Measurements from ENCODE around the gene LPAR2. TPM values are rescaled to one million over a fixed set of nuclear protein-coding genes. Genes with fewer than 3 reads are reported as not detected.

The LPAR2 gene
- total RNA-seq, 2 donors from 2014 or later = 60.4 to 81.7 TPM

DNA sequence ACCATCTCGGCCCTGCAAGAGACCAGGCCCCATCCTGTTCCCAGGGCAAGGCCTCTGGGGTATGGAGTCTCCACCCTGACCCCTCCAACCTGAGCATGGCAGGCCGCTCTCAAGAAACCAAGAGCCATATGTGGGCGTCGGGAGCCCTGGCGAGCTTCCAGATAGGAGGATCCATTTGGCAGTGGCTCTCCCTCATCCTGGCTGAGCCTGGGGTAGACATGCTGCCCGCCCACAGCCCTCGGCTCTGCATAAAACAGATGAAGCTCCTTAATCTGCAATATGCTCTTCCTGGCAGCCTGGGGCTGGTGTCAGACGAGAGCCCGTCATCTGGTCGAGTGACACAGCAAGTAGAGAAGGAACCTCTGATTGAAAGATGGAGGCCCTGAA is 29.4 kb upstream of the LPAR2 start:
- WGBS, 2 experiments (ENCODE audit: insufficient coverage in 1 of 2, insufficient read length in 1 of 2) = 93 to 99% methylated on average over 10 of the region's 10 CpGs
- Mint-ChIP-seq H3K27me3 (ENCODE audit: insufficient read depth) (no peaks in the 10 kb centered on the region), H3K9me3 (no peaks in the 10 kb centered on the region), H3K27ac (no peak overlapping the region), H3K36me3 (ENCODE audit: low read depth) (peaks cover 63% of the 10 kb centered on the region), H3K4me1 (peaks cover 13% of the 10 kb centered on the region), H3K4me3 (no peak overlapping the region)
- Histone ChIP-seq H3K27me3 (ENCODE audit: control insufficient read depth, insufficient read depth, low read length, poor library complexity, severe bottlenecking) (no peaks in the 10 kb centered on the region), H3K27ac (ENCODE audit: low read depth, low read length) (no peak overlapping the region), H3K36me3 (ENCODE audit: control insufficient read depth, insufficient read depth, low read length) (peaks cover 67% of the 10 kb centered on the region), H3K4me3 (ENCODE audit: low read length) (no peak overlapping the region), H3K4me1 (ENCODE audit: control insufficient read depth, insufficient read depth, low read length) (no peaks in the 10 kb centered on the region), H3K9me3 (ENCODE audit: control insufficient read depth, low read length) (no peaks in the 10 kb centered on the region), H3K9ac (ENCODE audit: extremely low read depth, low read length, poor library complexity, severe bottlenecking) (no peak overlapping the region)
- DNase-seq = no peak
- TF ChIP-seq CTCF (conservative IDR thresholded peaks at IDR 0.05) = no peak

DNA sequence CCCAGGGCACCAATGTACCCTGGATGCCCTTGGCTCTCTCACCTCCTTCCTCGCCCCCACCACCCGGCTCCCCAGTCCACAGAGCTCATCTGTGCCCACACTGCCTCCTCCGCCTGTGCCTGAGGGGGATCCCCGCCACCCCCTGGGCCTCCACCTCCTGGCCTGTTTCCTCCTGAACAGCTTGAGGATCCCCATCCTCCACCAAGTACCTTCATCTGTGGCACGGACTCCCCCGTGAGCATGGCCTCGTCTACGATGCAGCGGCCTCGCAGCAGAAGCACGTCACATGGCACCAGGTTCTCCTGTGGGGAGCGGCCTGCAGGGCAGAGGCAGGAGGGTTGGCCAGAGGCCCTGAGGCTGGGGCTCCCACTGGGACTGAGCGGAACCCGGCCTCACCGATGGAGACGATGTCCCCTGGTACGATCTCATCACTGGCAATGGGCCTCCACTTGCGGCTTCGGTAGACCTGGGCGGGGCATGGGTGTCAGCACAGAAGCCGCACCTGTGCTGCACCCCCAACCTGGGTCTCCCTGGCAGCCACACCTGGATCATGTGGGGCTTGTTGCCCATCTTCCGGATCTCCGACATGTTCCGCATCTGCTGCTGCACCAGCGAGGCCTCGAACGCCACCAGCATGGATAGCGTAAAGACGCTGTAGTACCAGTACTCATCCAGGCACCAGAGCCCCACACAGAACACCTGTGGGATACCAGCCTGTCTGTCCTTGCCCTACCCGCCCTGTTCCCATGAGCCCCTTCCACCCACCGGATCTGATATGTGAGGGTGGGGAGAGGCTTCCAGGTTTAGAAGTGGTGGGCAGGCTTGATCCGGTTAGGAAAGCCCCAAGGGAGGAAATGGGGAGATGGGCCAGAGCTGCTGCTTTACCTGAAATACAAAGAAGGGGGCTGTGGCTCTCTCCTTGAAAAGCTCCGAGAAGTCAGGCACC is 28.7 kb upstream of the LPAR2 start:
- no peak overlapping the region for H3K9ac ChIP-seq (ENCODE audit: extremely low read depth, low read length, poor library complexity, severe bottlenecking)
- no peak for TF ChIP-seq CTCF (conservative IDR thresholded peaks at IDR 0.05)
- no peaks in the 10 kb centered on the region for H3K9me3 ChIP-seq (ENCODE audit: control insufficient read depth, low read length)
- DNase-seq = no peak
- no peaks in the 10 kb centered on the region for H3K9me3 Mint-ChIP-seq
- H3K27me3 Mint-ChIP-seq (ENCODE audit: insufficient read depth) = no peaks in the 10 kb centered on the region
- no peak overlapping the region for H3K4me3 ChIP-seq (ENCODE audit: low read length)
- no peak overlapping the region for H3K4me3 Mint-ChIP-seq
- H3K27me3 ChIP-seq (ENCODE audit: control insufficient read depth, insufficient read depth, low read length, poor library complexity, severe bottlenecking) = no peaks in the 10 kb centered on the region
- peaks cover 6% of the 10 kb centered on the region for H3K4me1 Mint-ChIP-seq
- no peak overlapping the region for H3K27ac ChIP-seq (ENCODE audit: low read depth, low read length)
- no peaks in the 10 kb centered on the region for H3K4me1 ChIP-seq (ENCODE audit: control insufficient read depth, insufficient read depth, low read length)
- H3K36me3 Mint-ChIP-seq (ENCODE audit: low read depth) = peaks cover 65% of the 10 kb centered on the region
- peaks cover 73% of the 10 kb centered on the region for H3K36me3 ChIP-seq (ENCODE audit: control insufficient read depth, insufficient read depth, low read length)
- WGBS, 2 experiments (ENCODE audit: insufficient coverage in 1 of 2, insufficient read length in 1 of 2) = 96 to 99% methylated on average over 28 to 33 of the region's 33 CpGs
- H3K27ac Mint-ChIP-seq = no peak overlapping the region

DNA sequence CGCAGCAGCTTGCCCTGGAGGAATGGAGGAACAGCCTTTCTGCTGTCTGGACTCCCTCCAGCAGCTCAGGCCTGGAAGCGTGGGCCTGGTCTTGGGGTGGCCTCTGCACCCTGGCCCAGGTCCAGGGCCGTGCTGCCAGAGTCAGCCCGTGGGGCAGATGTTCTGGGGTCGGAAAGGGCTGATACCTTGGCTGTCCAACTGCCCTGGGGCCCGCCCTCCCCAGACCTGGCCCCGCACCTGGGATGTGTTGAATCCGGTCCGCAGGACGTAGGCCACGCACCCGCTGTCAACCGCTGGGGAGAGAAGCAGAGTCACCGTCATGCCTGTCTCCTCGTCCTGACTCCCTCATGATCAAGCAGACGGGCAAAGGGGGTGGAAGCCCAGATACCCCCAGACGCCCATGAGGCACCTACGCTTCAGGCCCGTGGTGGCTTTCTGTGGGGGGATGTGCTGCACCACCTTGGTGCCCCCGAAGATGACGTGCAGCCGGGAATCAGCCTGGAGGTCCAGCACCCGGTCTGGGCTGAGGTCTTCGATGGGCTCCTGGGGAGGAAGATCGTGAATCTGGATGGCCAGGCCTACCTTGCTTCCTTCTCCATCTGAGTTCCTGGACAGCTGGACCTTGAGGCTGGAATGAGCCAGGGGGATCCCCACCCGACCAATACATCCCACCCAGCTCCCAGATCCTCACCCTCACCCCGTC is 27.8 kb upstream of the LPAR2 start:
- no peak for DNase-seq
- 96 to 98% methylated on average over 22 to 27 of the region's 27 CpGs for WGBS, 2 experiments (ENCODE audit: insufficient coverage in 1 of 2, insufficient read length in 1 of 2)
- H3K36me3 Mint-ChIP-seq (ENCODE audit: low read depth) = peaks cover 66% of the 10 kb centered on the region
- Histone ChIP-seq H3K27ac (ENCODE audit: low read depth, low read length) (no peak overlapping the region), H3K36me3 (ENCODE audit: control insufficient read depth, insufficient read depth, low read length) (peaks cover 83% of the 10 kb centered on the region), H3K27me3 (ENCODE audit: control insufficient read depth, insufficient read depth, low read length, poor library complexity, severe bottlenecking) (no peaks in the 10 kb centered on the region), H3K4me3 (ENCODE audit: low read length) (no peak overlapping the region), H3K4me1 (ENCODE audit: control insufficient read depth, insufficient read depth, low read length) (no peaks in the 10 kb centered on the region), H3K9me3 (ENCODE audit: control insufficient read depth, low read length) (no peaks in the 10 kb centered on the region), H3K9ac (ENCODE audit: extremely low read depth, low read length, poor library complexity, severe bottlenecking) (no peak overlapping the region)
- H3K27ac Mint-ChIP-seq = no peak overlapping the region
- no peak overlapping the region for H3K4me3 Mint-ChIP-seq
- no peaks in the 10 kb centered on the region for H3K4me1 Mint-ChIP-seq
- H3K9me3 Mint-ChIP-seq = no peaks in the 10 kb centered on the region
- H3K27me3 Mint-ChIP-seq (ENCODE audit: insufficient read depth) = no peaks in the 10 kb centered on the region
- no peak for TF ChIP-seq CTCF (conservative IDR thresholded peaks at IDR 0.05)
